Limb (tissue), 2 donors: ENCODE measurements around the gene METTL24.

Source experiments
- DNase-seq, 2 donors: peaks; one replicate each; pipeline ENCODE4 v3.0.0-alpha.2; 2016; ENCODE audit errors: extremely low spot score in 2 of 2

METTL24 gene

GRCh38 chr6:110357664-110358552 is at the start of gene METTL24:
Gene METTL24, minus strand, starts transcription at chr6:110358349. Its CDS starts 77 bp downstream, at chr6:110358272.
- DNase-seq = peak in 1 of 2 donors; percentile 68

- DNase-seq = no peak
Observed at GRCh38 chr6:110404607-110405006, 46.5 kb upstream of the METTL24 start.

GRCh38 chr6:110401585-110402176 is 43.5 kb upstream of the METTL24 start:
- DNase-seq = no peak

- no peak for DNase-seq
Observed at GRCh38 chr6:110400208-110400607, 42.1 kb upstream of the METTL24 start.

GRCh38 chr6:110399219-110400071 is 41.3 kb upstream of the METTL24 start:
- peak in 1 of 2 donors; percentile 49 for DNase-seq

GRCh38 chr6:110398778-110399177 is 40.6 kb upstream of the METTL24 start:
- DNase-seq = no peak

GRCh38 chr6:110395221-110395620 is 37.1 kb upstream of the METTL24 start:
- DNase-seq = no peak

GRCh38 chr6:110394409-110394808 is 36.3 kb upstream of the METTL24 start:
- no peak for DNase-seq

GRCh38 chr6:110392727-110393126 is 34.6 kb upstream of the METTL24 start:
- no peak for DNase-seq

GRCh38 chr6:110390404-110390803 is 32.3 kb upstream of the METTL24 start:
- no peak for DNase-seq

- DNase-seq = no peak
Observed at GRCh38 chr6:110389689-110390382, 31.7 kb upstream of the METTL24 start.

GRCh38 chr6:110387986-110388385 is 29.8 kb upstream of the METTL24 start:
- no peak for DNase-seq

- no peak for DNase-seq
Observed at GRCh38 chr6:110385458-110385863, 27.3 kb upstream of the METTL24 start.

- DNase-seq = no peak
Observed at GRCh38 chr6:110378552-110378951, 20.4 kb upstream of the METTL24 start.

- DNase-seq = no peak
Observed at GRCh38 chr6:110369066-110369465, 10.9 kb upstream of the METTL24 start.

GRCh38 chr6:110368284-110368683 is 10.1 kb upstream of the METTL24 start:
- no peak for DNase-seq

- DNase-seq = no peak
Observed at GRCh38 chr6:110367825-110368224, 9.7 kb upstream of the METTL24 start.

- no peak for DNase-seq
Observed at GRCh38 chr6:110366975-110367374, 8.8 kb upstream of the METTL24 start.

- no peak for DNase-seq
Observed at GRCh38 chr6:110366256-110366655, 8.1 kb upstream of the METTL24 start.

- no peak for DNase-seq
Observed at GRCh38 chr6:110364364-110365105, 6.4 kb upstream of the METTL24 start.

GRCh38 chr6:110363748-110364147 is 5.6 kb upstream of the METTL24 start:
- DNase-seq = no peak
